HepG2 (cell line): Measurements from ENCODE around the gene NME4. TPM values are rescaled to one million over a fixed set of nuclear protein-coding genes. Genes with fewer than 3 reads are reported as not detected.
"Not testable (repeated sequence)": the region's sequence is repeated elsewhere in the genome, so short reads cannot be mapped to it uniquely, and the experiment has no call there.

Experiments
- ATAC-seq: fragments of 200-7000 bp; cut with Tn5 transposase; 3 replicates; pipeline ENCODE4 v1.9.1; 2020; ENCODE audit warnings: mild to moderate bottlenecking, moderate library complexity
- BruUV-seq: library from RNA; stranded (reverse); fragments of 400-500 nt; replicated peaks from 2 replicates; lab custom pipeline; 2021; lab: Mats Ljungman, UMichigan
- CTCF ChIA-PET: fragments of 300-600 bp; formaldehyde crosslinking; extraction: SDS; loops from one replicate; lab custom pipeline; 2021; ENCODE audit warnings: low total read pairs, inconsistent platforms, low intra/inter-chr PET ratio; lab: Yijun Ruan, JAX
- POLR2A ChIA-PET: fragments of 350-600 bp; sonication (Branson Sonifier 250); formaldehyde crosslinking; loops from one replicate; lab custom pipeline; 2020; ENCODE audit warnings: antibody characterized with exemption, inconsistent platforms; lab: Yijun Ruan, JAX
- DNase-seq: peaks from one replicate; pipeline ENCODE4 v3.0.0-alpha.2; 2015; ENCODE audit warnings: low spot score
- FAIRE-seq: peaks from 3 replicates; lab custom pipeline; 2011; peaks lifted over from hg19 to GRCh38; lab: Jason Lieb, UNC
- H2AFZ ChIP-seq: one replicate; pipeline ENCODE4 v1.6.1; 2011; ENCODE audit warnings: low read length, inconsistent platforms
- H3K27ac ChIP-seq: fragments of 300-600 bp; 3 replicates; pipeline ENCODE4 v1.8.0; 2011; ENCODE audit warnings: mixed run types, mild to moderate bottlenecking, mixed read lengths, low read length, inconsistent platforms; ENCODE audit not compliant: insufficient read depth; ENCODE audit errors: extremely low read length
- H3K27me3 ChIP-seq, 2 experiments: fragments of 200-600 bp in 1 of 2; 2 replicates in 1 of 2; 3 replicates in 1 of 2; pipeline versions ENCODE4 v1.6.0 to v1.8.0; 2011; ENCODE audit warnings: low read length in 2 of 2, mild to moderate bottlenecking in 2 of 2, moderate library complexity in 2 of 2, inconsistent platforms in 1 of 2; ENCODE audit not compliant: insufficient read depth in 2 of 2, control insufficient read depth in 1 of 2
- H3K36me3 ChIP-seq, 2 experiments: fragments of 200-600 bp in 1 of 2; replicated peaks in 1 of 2; 2 replicates in 1 of 2; 3 replicates in 1 of 2; pipeline versions ENCODE4 v1.5.1 to v1.8.0; 2011; ENCODE audit warnings: low read length in 2 of 2, inconsistent platforms in 1 of 2; ENCODE audit not compliant: insufficient read depth in 2 of 2, control insufficient read depth in 1 of 2
- H3K4me1 ChIP-seq: 2 replicates; pipeline ENCODE4 v1.5.1; 2012; ENCODE audit warnings: low read length, inconsistent platforms; ENCODE audit not compliant: insufficient read depth
- H3K4me2 ChIP-seq: 2 replicates; pipeline ENCODE4 v1.6.0; 2011; ENCODE audit warnings: low read depth, low read length, inconsistent platforms
- H3K4me3 ChIP-seq, 3 experiments: fragments of 200-600 bp in 1 of 3; sonication (generic), shearing (Covaris generic) in 1 of 3; replicated peaks in 1 of 3; 2 replicates each; pipeline ENCODE4 v1.5.1; 2011 to 2016; ENCODE audit warnings: low read length in 3 of 3, inconsistent platforms in 2 of 3, low read depth in 2 of 3, mild to moderate bottlenecking in 2 of 3, control low read depth in 1 of 3, mixed read lengths in 1 of 3; ENCODE audit not compliant: insufficient read depth in 1 of 3
- H3K79me2 ChIP-seq: one replicate; pipeline ENCODE4 v1.6.1; 2011; ENCODE audit warnings: low read length, inconsistent platforms; ENCODE audit not compliant: insufficient read depth
- H3K9ac ChIP-seq: 2 replicates; pipeline ENCODE4 v1.6.0; 2011; ENCODE audit warnings: mild to moderate bottlenecking, low read depth, low read length, inconsistent platforms; ENCODE audit not compliant: insufficient read depth
- H3K9me3 ChIP-seq: 2 replicates; pipeline ENCODE4 v1.5.1; 2012; ENCODE audit warnings: mild to moderate bottlenecking, low read length
- H4K20me1 ChIP-seq: 2 replicates; pipeline ENCODE4 v1.6.0; 2011; ENCODE audit warnings: inconsistent platforms, mild to moderate bottlenecking, low read length, moderate library complexity; ENCODE audit not compliant: insufficient read depth
- CEBPB ChIP-seq: IDR thresholded peaks from 2 replicates; pipeline ENCODE4 v1.6.1; 2011; ENCODE audit warnings: low read depth, low read length, improper control_type of control experiment, borderline replicate concordance
- IKZF1 ChIP-seq: fragments of 450-650 bp; IDR thresholded peaks from 2 replicates; pipeline ENCODE4 v1.7.1; 2016
- MAFF ChIP-seq: IDR thresholded peaks from 2 replicates; pipeline ENCODE4 v1.6.1; 2011; ENCODE audit warnings: low read depth, low read length, improper control_type of control experiment
- MAFK ChIP-seq, 2 experiments: IDR thresholded peaks in 1 of 2; conservative IDR thresholded peaks in 1 of 2; 2 replicates each; pipeline ENCODE4 v1.6.1; 2011; ENCODE audit warnings: improper control_type of control experiment in 2 of 2, low read length in 2 of 2
- NFRKB ChIP-seq: fragments of 450-650 bp; IDR thresholded peaks from 2 replicates; pipeline ENCODE4 v1.6.1; 2017
- PRMT3 ChIP-seq: sonication (generic); formaldehyde crosslinking; IDR thresholded peaks from 2 replicates; pipeline ENCODE4 v1.8.1; 2022; ENCODE audit warnings: low read depth, mild to moderate bottlenecking, moderate library complexity, missing genetic modification reagents, borderline replicate concordance
- TEAD3 ChIP-seq: optimal IDR thresholded peaks from 2 replicates; pipeline ENCODE3; 2016; ENCODE audit warnings: borderline replicate concordance
- ZNF713 ChIP-seq: sonication (generic); formaldehyde crosslinking; IDR thresholded peaks from 2 replicates; pipeline ENCODE4 v1.4.0; 2020; ENCODE audit warnings: mild to moderate bottlenecking, missing genetic modification reagents
- WGBS: methylation state at CpG from one replicate; pipeline ENCODE4 v1.1.6; 2017; ENCODE audit warnings: low lambda C conversion rate; 5-methylcytosine and 5-hydroxymethylcytosine counted together
- in situ Hi-C: cut with HindIII; loops from 2 replicates; pipeline ENCODE4 v1.10.0; 2017; ENCODE audit warnings: low pct_unique_long_range_greater_than_20kb; ENCODE audit not compliant: extremely low pct_ligation_motif_present
- intact Hi-C: fragments of 100-400 bp; cut with micrococcal nuclease; formaldehyde crosslinking; loops from one replicate; pipeline ENCODE4 v1.10.0; 2022; ENCODE audit not compliant: unreplicated experiment
- polyA plus RNA-seq, 8 experiments: library from polyadenylated mRNA; depleted of rRNA in 3 of 8; stranded (reverse) in 7 of 8; unstranded in 1 of 8; fragments of >200 nt; fragmentation: Illumina TruSeq in 4 of 8; extraction: Trizol in 4 of 8; gene quantifications; 2 replicates each; pipeline versions ENCODE4 v1.2.1 to v1.2.3, GENCODE V29; 2011 to 2016; ENCODE audit warnings: low read depth in 4 of 8, missing spikeins in 1 of 8, mixed read lengths in 1 of 8; ENCODE audit not compliant: insufficient read depth in 1 of 8
- total RNA-seq, 5 experiments: library from RNA; depleted of rRNA; stranded (reverse); fragments of >200 nt; fragmentation: Illumina TruSeq; extraction: Trizol; gene quantifications; 2 replicates each; pipeline ENCODE4 v1.2.3, GENCODE V29; 2016; ENCODE audit warnings: low read depth in 1 of 5
- TF ChIP-seq, protein P1 (sequence below): sonication (generic); formaldehyde crosslinking; IDR thresholded peaks from 2 replicates; pipeline ENCODE4 v1.5.1; 2020; ENCODE audit warnings: mild to moderate bottlenecking, missing genetic modification reagents, moderate library complexity

NME4 gene
- total and polyA plus RNA-seq, 2 of the 13 experiments (the other 11 are each of a cell fraction or from before 2014, with no cell fraction given), result 121 to 263 TPM

DNA sequence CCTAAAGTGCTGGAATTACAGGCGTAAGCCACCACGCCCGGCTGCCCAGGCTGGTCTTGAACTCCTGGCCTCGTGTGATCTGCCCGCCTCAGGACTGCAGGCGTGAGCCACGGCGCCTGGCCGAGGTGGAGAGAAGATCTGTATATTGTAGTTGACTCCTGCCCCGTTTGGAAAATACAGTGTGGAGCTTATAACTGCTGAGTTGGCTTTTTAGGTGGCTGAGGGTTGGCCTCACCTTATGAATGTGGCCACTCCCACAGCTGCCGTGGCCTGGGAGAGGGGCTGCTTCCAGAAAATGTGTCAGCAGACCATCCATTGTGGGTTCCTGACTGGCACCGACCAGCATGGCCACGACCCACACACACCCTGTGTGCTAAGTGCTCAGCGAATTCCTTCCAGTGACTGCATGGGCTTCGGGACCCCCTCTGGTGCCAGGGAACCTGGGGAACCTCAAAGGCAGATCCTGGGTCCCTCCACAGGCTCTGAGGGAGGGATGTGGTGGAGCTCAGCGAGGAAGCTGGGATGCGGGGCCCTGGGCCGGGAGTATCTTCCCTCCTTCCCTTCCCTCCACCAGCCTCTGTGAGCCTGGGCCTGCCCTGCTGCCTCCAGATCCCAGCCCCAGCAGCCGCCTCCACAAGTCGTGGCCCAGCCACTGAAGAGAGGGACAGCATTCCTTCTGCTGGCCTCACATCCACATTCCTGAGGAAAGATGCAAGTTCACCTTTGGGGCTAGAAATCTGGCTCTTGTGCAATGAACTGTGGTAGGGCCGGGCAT, 17.6 kb downstream of the NME4 start:
- ChIA-PET POLR2A (interaction anchor here (1.3 to 3.0 kb wide), 4 partner anchors 9 to 87 kb away, joined by 3 to 15 read pairs (median 6); partner anchors contain the start of gene DECR2), CTCF (no interaction called here)
- ATAC-seq (peak; percentile 37), DNase-seq (no peak), FAIRE-seq (no peak)
- 67% methylated on average over 11 of the region's 21 CpGs for WGBS
- H3K27me3 ChIP-seq, result no peaks in the 10 kb centered on the region
- intact Hi-C loops (no loop called here), in situ Hi-C loops (no loop called here)
- no peaks in the 10 kb centered on the region for H3K79me2 ChIP-seq
- no peak overlapping the region for H3K4me2 ChIP-seq
- no peaks in the 10 kb centered on the region for H4K20me1 ChIP-seq
- peaks cover 17% of the 10 kb centered on the region for H3K4me1 ChIP-seq
- H3K4me3 ChIP-seq, result no peak overlapping the region
- H3K36me3 ChIP-seq, result peaks cover 4 to 7% of the 10 kb centered on the region in 2 experiments; a peak in 4 of 5 replicates
- no peak overlapping the region for H3K27ac ChIP-seq
- no peaks in the 10 kb centered on the region for H3K9me3 ChIP-seq
- H3K9ac ChIP-seq, result no peak overlapping the region
- no TSS peak for BruUV-seq
- peak; percentile 95 for TF ChIP-seq MAFF
- peak; percentile 21 for TF ChIP-seq TEAD3 (CRISPR knock-in tag)
- TF ChIP-seq NFRKB, result no peak
- no peak for TF ChIP-seq PRMT3 (CRISPR knock-in tag)
- TF ChIP-seq ZNF713 (CRISPR knock-in tag), result no peak
- no peak for TF ChIP-seq IKZF1
- TF ChIP-seq, protein P1, sequence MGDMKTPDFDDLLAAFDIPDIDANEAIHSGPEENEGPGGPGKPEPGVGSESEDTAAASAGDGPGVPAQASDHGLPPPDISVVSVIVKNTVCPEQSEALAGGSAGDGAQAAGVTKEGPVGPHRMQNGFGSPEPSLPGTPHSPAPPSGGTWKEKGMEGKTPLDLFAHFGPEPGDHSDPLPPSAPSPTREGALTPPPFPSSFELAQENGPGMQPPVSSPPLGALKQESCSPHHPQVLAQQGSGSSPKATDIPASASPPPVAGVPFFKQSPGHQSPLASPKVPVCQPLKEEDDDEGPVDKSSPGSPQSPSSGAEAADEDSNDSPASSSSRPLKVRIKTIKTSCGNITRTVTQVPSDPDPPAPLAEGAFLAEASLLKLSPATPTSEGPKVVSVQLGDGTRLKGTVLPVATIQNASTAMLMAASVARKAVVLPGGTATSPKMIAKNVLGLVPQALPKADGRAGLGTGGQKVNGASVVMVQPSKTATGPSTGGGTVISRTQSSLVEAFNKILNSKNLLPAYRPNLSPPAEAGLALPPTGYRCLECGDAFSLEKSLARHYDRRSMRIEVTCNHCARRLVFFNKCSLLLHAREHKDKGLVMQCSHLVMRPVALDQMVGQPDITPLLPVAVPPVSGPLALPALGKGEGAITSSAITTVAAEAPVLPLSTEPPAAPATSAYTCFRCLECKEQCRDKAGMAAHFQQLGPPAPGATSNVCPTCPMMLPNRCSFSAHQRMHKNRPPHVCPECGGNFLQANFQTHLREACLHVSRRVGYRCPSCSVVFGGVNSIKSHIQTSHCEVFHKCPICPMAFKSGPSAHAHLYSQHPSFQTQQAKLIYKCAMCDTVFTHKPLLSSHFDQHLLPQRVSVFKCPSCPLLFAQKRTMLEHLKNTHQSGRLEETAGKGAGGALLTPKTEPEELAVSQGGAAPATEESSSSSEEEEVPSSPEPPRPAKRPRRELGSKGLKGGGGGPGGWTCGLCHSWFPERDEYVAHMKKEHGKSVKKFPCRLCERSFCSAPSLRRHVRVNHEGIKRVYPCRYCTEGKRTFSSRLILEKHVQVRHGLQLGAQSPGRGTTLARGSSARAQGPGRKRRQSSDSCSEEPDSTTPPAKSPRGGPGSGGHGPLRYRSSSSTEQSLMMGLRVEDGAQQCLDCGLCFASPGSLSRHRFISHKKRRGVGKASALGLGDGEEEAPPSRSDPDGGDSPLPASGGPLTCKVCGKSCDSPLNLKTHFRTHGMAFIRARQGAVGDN (CRISPR knock-in tag), result peak; percentile 11; the same call in 1 of the 2 replicates
- 0 out of 2 replicates have a peak, but pooled peaks have one; percentile 15 for TF ChIP-seq CEBPB
- peak; percentile 94 to 96 for TF ChIP-seq MAFK (conservative IDR thresholded peaks at IDR 0.05 in 1 of 2, IDR thresholded peaks at IDR 0.05 in 1 of 2; ENCODE audit: low read length in 2 of 2)
- TF ChIP-seq, all 625 proteins: peak for 5
- no peak overlapping the region for H2AFZ ChIP-seq

GRCh38 chr16:415170-415498, 18.1 kb downstream of the NME4 start:
- FAIRE-seq, H2AFZ ChIP-seq, H3K27me3 ChIP-seq, H3K79me2 ChIP-seq, H3K9me3 ChIP-seq, CTCF ChIA-PET, H3K9ac ChIP-seq, DNase-seq, in situ Hi-C loops, H3K4me2 ChIP-seq, H3K4me3 ChIP-seq, intact Hi-C loops, H3K36me3 ChIP-seq, H4K20me1 ChIP-seq, BruUV-seq, H3K27ac ChIP-seq, ATAC-seq: not testable (repeated sequence)
- 87% methylated on average over 3 of the region's 3 CpGs for WGBS
- H3K4me1 ChIP-seq, result peaks cover 17% of the 10 kb centered on the region
- POLR2A ChIA-PET, result interaction anchor here (2.2 kb wide), 1 partner anchor 10 kb away, joined by 9 read pairs; no protein-coding TSS in a partner anchor
